MM.1S (cell line): Measurements from ENCODE around the gene STXBP6.

Source experiments
- DNase-seq: peaks from one replicate; pipeline ENCODE4 v3.0.0-alpha.2; 2015
- H2AFZ ChIP-seq: fragments of 300-600 bp; sonication (generic); 2 replicates; pipeline ENCODE4 v1.6.0; 2016; ENCODE audit warnings: antibody characterized with exemption, low read length
- H3F3A ChIP-seq: fragments of 300-600 bp; sonication (generic); 2 replicates; pipeline ENCODE4 v1.6.1; 2016; ENCODE audit warnings: mild to moderate bottlenecking, antibody characterized with exemption, low read length, moderate library complexity, mixed read lengths; ENCODE audit not compliant: insufficient read depth
- H3K27ac ChIP-seq: fragments of 300-600 bp; sonication (generic); 2 replicates; pipeline ENCODE4 v1.5.1; 2016; ENCODE audit warnings: mild to moderate bottlenecking, low read length
- H3K27me3 ChIP-seq: fragments of 300-600 bp; sonication (generic); replicated peaks from 2 replicates; pipeline ENCODE4 v1.6.0; 2016; ENCODE audit warnings: low read length; ENCODE audit not compliant: insufficient read depth
- H3K36me3 ChIP-seq: fragments of 300-600 bp; sonication (generic); replicated peaks from 2 replicates; pipeline ENCODE4 v1.6.1; 2016; ENCODE audit warnings: mild to moderate bottlenecking, low read length, mixed read lengths; ENCODE audit not compliant: insufficient read depth
- H3K4me1 ChIP-seq: fragments of 300-600 bp; sonication (generic); 2 replicates; pipeline ENCODE4 v1.6.1; 2016; ENCODE audit warnings: low read length, mixed read lengths
- H3K4me2 ChIP-seq: fragments of 300-600 bp; sonication (generic); 2 replicates; pipeline ENCODE4 v1.6.0; 2016; ENCODE audit warnings: low read depth, low read length
- H3K4me3 ChIP-seq: fragments of 300-600 bp; sonication (generic); 2 replicates; pipeline ENCODE4 v1.5.1; 2016; ENCODE audit warnings: low read length, mixed read lengths
- H3K79me2 ChIP-seq: fragments of 300-600 bp; sonication (generic); 2 replicates; pipeline ENCODE4 v1.6.1; 2016; ENCODE audit warnings: mixed run types, low read length, mixed read lengths
- H3K9ac ChIP-seq: fragments of 300-600 bp; sonication (generic); 2 replicates; pipeline ENCODE4 v1.6.1; 2016; ENCODE audit warnings: low read length, mixed read lengths
- H3K9me2 ChIP-seq: fragments of 300-600 bp; sonication (generic); replicated peaks from 2 replicates; pipeline ENCODE4 v1.6.1; 2016; ENCODE audit warnings: mild to moderate bottlenecking, low read length, mixed read lengths; ENCODE audit not compliant: insufficient read depth
- H3K9me3 ChIP-seq: fragments of 300-600 bp; sonication (generic); replicated peaks from 2 replicates; pipeline ENCODE4 v1.6.1; 2016; ENCODE audit warnings: mild to moderate bottlenecking, low read length, mixed read lengths; ENCODE audit not compliant: insufficient read depth
- H4K20me1 ChIP-seq: fragments of 300-600 bp; sonication (generic); 2 replicates; pipeline ENCODE4 v1.6.1; 2016; ENCODE audit warnings: mild to moderate bottlenecking, low read length, moderate library complexity, mixed read lengths; ENCODE audit not compliant: insufficient read depth
- EZH2 ChIP-seq: fragments of 300-600 bp; sonication (generic); optimal IDR thresholded peaks from 2 replicates; pipeline ENCODE3; 2017; ENCODE audit warnings: low read depth, mild to moderate bottlenecking, antibody characterized with exemption, low read length, mixed read lengths
- EZH2phosphoT487 ChIP-seq: fragments of 300-600 bp; sonication (generic); IDR thresholded peaks from 2 replicates; pipeline ENCODE4 v1.6.1; 2018; ENCODE audit warnings: antibody characterized with exemption, low read length
- TF ChIP-seq, protein P1 (sequence below): fragments of 300-600 bp; sonication (generic); IDR thresholded peaks from 2 replicates; pipeline ENCODE4 v1.5.1; 2016; ENCODE audit warnings: antibody characterized with exemption, low read length, mixed read lengths

STXBP6 gene

DNA sequence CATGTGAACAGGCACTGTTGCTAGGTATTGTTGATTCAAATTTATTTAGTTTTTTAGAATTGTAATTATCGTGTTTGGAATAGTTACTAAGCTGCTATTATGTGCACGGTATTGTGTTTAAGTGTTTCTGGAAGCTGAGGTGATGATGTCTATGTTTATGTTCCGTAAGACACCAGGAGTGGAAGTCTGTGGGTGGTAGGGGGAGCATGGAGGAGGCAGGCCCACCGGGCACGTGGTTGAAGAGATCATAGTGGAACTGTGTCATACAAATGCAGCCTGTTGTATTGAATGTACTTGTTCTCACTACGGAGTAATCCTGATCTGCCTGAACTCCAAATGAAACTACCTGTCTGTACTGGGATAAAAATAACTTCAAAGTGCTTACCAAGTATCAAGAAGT lies 36.1 kb upstream of the STXBP6 start:
- Histone ChIP-seq H3K9me3 (no peaks in the 10 kb centered on the region), H3K4me3 (no peak overlapping the region), H3K36me3 (no peaks in the 10 kb centered on the region), H2AFZ (no peak overlapping the region), H3K9ac (no peak overlapping the region), H3K4me1 (no peaks in the 10 kb centered on the region), H3K27ac (no peak overlapping the region), H3K9me2 (no peaks in the 10 kb centered on the region), H3K79me2 (no peaks in the 10 kb centered on the region), H4K20me1 (no peaks in the 10 kb centered on the region), H3K4me2 (no peak overlapping the region), H3F3A (no peaks in the 10 kb centered on the region), H3K27me3 (no peaks in the 10 kb centered on the region)
- no peak for DNase-seq
- TF ChIP-seq, protein P1, sequence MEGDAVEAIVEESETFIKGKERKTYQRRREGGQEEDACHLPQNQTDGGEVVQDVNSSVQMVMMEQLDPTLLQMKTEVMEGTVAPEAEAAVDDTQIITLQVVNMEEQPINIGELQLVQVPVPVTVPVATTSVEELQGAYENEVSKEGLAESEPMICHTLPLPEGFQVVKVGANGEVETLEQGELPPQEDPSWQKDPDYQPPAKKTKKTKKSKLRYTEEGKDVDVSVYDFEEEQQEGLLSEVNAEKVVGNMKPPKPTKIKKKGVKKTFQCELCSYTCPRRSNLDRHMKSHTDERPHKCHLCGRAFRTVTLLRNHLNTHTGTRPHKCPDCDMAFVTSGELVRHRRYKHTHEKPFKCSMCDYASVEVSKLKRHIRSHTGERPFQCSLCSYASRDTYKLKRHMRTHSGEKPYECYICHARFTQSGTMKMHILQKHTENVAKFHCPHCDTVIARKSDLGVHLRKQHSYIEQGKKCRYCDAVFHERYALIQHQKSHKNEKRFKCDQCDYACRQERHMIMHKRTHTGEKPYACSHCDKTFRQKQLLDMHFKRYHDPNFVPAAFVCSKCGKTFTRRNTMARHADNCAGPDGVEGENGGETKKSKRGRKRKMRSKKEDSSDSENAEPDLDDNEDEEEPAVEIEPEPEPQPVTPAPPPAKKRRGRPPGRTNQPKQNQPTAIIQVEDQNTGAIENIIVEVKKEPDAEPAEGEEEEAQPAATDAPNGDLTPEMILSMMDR: no peak
- TF ChIP-seq EZH2phosphoT487: no peak
- TF ChIP-seq EZH2: no peak

DNA sequence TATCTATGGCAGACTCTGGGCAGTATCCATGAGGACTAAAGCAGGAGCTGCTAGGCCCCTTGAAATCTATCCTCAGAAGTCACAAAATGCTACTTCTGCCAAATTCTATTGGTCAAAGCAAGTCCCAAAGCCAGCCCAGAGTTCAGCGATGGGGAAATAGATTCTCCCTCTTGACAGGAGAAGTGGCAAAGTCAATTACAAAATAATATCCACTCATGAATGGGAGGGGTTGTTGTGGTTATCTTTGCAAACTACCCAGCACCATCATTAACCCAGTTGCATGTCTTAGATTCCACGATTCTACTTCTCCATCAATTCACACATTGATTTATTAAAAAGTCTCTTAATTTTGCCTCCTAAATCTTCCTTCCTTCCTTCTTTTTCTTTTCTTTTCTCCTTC lies 30.7 kb upstream of the STXBP6 start:
- TF ChIP-seq, protein P1: no peak
- no peak for TF ChIP-seq EZH2
- TF ChIP-seq EZH2phosphoT487: no peak
- Histone ChIP-seq H3K27ac (no peak overlapping the region), H3K9ac (no peak overlapping the region), H2AFZ (no peak overlapping the region), H3K9me2 (no peaks in the 10 kb centered on the region), H3K4me2 (no peak overlapping the region), H4K20me1 (no peaks in the 10 kb centered on the region), H3K4me1 (no peaks in the 10 kb centered on the region), H3K9me3 (no peaks in the 10 kb centered on the region), H3K27me3 (no peaks in the 10 kb centered on the region), H3K4me3 (no peak overlapping the region), H3K79me2 (no peaks in the 10 kb centered on the region), H3F3A (no peaks in the 10 kb centered on the region), H3K36me3 (no peaks in the 10 kb centered on the region)
- DNase-seq: no peak

DNA sequence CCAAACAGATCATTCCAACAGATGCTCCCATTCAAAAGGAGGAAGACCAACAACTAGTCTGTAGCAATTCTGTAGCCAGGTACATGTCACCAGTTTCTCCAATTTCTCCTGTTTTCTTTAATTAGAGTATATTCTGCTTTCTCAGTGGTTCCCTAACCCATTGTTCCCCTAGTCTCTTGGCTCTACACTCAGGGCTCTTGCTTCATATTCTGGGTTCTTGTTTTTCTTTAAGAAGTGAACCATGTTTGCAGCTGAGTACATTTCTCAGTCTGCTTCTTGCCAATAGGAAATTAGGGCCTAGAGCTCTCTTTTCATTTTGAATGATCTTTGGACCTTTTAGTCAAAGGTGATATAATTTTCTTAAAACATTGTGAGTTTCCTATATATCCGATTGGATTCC lies 29.4 kb upstream of the STXBP6 start:
- no peak overlapping the region for H3K4me2 ChIP-seq
- H4K20me1 ChIP-seq: no peaks in the 10 kb centered on the region
- H3F3A ChIP-seq: no peaks in the 10 kb centered on the region
- no peak overlapping the region for H2AFZ ChIP-seq
- H3K9me3 ChIP-seq: no peaks in the 10 kb centered on the region
- no peaks in the 10 kb centered on the region for H3K36me3 ChIP-seq
- H3K4me3 ChIP-seq: no peak overlapping the region
- no peak overlapping the region for H3K27ac ChIP-seq
- TF ChIP-seq EZH2phosphoT487 (no peak), EZH2 (no peak)
- TF ChIP-seq, protein P1: no peak
- no peaks in the 10 kb centered on the region for H3K9me2 ChIP-seq
- DNase-seq: no peak
- H3K9ac ChIP-seq: no peak overlapping the region
- H3K79me2 ChIP-seq: no peaks in the 10 kb centered on the region
- H3K27me3 ChIP-seq: no peaks in the 10 kb centered on the region
- H3K4me1 ChIP-seq: no peaks in the 10 kb centered on the region
